GM08714 (cell line): ENCODE measurements around the gene FAXDC2.
"Not testable (repeated sequence)": the region's sequence is repeated elsewhere in the genome, so short reads cannot be mapped to it uniquely, and the experiment has no call there.

ENCODE experiments used
- H3K4me3 ChIP-seq: fragments of 200-500 bp; sonication (Bioruptor generic); 2 replicates; pipeline ENCODE4 v1.5.1; 2014; ENCODE audit warnings: mild to moderate bottlenecking, low read length, inconsistent platforms
- ZNF274 ChIP-seq: IDR thresholded peaks from 2 replicates; pipeline ENCODE4 v1.6.1; 2012; ENCODE audit warnings: mild to moderate bottlenecking, low read depth, low read length

The FAXDC2 gene

DNA sequence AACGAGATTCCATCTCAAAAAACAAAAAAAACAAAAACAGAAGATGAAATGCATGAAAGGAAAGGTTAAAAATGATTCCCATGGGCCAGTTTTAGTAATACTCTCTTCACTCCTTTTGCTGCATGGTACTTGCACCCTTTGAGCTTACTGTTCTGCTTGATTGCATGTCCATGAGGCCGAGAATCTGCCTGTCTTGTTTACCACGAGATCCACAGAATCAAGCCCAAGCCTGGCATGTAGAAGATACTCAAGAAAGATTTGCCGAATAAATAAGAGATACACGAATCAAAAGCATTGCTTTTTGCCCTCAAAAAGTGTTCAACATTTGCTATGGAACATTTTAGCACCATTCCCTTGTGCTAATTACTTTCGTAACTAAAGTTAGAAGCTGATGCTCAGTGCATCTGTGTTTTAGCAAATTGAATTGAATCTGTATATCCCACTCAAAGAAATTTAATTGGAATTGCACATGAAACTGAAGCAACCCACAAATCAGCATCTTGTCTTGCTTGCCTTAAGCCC lies 1.1 kb downstream of the FAXDC2 start:
- no peak overlapping the region for H3K4me3 ChIP-seq
- no peak for TF ChIP-seq ZNF274

DNA sequence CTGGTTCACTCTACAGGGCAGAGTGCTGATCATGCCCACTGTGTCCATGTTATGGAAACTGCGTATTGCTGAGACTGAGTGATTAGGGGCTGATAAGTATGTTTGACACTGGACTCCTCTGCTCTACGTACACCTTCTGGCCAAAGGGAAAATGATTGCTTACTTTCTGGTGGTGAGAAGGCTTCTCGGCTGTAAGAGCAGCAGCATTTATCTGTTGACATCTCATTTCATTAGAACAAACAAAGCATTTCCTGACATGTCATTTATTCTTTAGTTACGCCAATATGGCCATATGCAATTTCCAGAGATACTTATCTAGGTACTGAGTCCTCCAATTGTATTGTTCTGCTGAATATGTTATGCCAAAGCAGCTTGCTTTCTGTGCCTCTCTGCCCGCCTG lies 5.6 kb downstream of the FAXDC2 start:
- H3K4me3 ChIP-seq = no peak overlapping the region
- no peak for TF ChIP-seq ZNF274

DNA sequence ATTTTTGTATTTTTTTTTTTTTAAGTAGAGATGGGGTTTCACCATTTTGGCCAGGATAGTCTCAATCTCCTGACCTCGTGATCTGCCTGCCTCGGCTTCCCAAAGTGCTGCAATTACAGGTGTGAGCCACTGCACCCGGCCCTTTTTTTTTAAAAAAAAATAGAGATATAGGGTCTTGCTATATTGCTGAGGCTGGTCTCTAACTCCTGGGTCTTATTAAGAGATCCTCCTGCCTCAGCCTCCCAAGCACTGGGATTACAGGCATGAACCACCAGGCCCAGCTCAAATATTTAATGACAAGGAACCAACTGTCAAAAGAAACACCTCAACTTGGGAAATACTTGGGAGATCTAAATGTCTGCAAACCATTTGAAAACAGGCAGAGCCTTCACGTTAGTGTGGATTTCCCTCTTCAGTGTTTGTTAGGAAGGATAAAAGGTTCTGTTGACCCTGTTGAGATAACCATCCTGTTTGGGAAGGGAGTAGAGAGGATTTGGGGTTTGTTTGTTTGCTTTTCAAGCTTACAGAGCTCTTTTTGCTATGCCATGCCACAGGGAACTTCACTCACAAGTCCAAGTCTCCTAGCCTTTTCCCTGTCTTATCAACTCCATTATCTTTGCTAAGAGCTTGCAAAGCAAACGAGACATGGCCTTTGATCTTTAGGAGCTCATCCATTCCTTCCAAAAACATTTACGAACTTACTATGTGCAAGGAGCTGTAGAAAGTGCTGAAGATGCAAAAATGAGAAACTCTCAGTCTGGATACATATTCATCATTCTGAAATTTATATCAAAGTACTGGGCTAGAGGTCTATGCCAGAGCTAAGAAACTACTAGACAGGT lies 7.5 kb downstream of the FAXDC2 start:
- TF ChIP-seq ZNF274 = no peak

DNA sequence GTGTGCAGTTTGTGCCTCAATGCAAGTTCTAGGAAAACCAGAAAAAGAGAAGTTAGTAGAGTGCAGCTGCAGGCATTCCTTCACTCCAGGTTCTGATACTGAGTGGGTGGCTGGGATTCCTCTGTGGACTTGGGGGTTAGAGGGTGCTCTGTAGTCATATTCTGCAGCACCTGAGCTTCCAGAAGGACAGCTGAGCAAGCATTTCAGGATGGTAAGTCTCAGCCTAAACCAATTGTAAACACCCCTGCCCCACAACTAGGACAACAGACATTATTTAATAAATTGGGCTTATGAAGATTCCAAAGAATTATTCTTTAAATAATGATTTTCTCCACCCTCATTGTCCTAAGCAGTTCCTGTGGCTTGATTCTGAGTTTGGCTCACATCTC lies 9.1 kb downstream of the FAXDC2 start:
- H3K4me3 ChIP-seq = no peak overlapping the region
- TF ChIP-seq ZNF274 = no peak

More for the DNA sequence above, 7.5 kb downstream of the FAXDC2 start:
- no peak overlapping the region for H3K4me3 ChIP-seq

DNA sequence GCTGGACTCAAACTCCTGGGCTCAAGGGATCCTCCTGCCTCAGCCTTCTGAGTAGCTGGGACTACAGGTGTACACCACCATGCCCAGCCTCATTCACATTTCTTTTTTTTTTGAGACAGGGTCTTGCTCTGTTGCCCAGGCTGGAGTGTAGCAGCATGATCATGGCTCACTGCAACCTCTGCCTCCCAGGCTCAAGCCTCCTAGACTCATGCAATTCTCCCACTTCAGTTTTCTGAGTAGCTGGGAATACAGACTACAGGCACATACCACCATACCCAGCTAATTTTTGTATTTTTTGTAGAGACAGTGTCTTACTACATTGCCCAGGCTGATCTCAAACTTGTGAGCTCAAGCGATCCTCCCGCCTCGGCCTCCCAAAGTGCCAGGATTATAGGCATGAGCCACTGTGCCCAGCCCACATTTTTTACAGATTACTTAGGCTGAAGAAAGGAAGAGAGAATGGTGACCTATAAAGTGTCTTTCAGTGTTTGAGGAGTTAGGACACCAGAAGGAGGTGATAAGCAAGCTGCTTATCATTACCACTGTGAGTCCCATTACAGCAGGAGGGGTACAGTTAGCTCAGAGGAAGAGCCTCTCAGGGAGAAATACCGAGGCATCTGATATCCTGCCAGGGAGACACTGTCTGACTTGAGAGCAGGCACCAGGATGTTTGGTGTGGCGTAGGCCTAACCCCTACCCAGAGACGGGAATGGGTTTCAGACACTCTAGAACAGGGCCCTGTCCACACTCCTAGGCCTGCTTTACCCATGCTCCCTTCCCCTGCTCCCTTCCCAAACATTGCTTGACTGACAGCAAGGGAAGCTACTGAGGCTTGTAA lies 9.7 kb downstream of the FAXDC2 start:
- TF ChIP-seq ZNF274 = no peak
- H3K4me3 ChIP-seq = no peak overlapping the region

DNA sequence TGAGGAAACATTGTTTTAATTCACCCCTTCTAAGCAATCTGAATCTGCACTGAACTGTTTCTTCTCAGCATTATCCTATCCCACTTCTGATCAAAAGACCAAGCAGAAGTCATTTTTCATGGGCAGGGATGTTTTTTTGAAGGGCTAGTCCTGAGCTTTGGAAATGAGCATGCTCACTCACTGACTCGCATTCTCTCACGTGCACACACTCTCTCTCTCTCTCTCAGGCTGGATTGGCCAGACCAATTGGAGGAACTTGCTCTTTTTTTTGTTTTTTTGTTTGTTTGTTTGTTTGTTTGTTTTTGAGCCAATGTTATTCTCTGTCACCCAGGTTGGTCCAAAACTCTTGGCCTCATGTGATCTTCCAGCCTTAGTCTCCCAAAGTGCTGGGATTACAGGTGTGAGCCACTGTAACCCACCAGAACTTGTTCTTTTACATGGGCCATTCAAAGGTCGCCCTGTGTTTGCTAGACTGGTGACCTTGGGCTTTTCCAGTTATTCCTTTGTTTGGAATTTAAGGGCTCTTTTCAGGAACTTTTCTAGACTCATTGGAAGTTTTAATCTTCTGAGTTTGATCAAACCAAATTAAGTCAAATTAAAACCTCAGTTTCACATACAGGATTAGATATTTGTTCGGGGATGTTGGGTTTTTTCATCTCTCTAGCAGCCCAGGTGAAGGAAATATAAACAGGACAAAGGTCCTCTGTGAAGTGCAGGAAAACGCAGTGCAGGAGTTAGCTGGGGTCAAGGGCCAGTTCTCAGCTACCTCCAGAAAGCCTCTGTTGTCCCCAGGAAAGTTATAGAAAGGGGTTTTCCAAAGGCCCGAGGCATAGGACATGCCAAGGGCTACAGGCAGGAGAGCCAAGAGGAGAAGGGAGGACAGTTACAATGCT lies 13.1 kb downstream of the FAXDC2 start:
- H3K4me3 ChIP-seq = no peak overlapping the region
- no peak for TF ChIP-seq ZNF274

DNA sequence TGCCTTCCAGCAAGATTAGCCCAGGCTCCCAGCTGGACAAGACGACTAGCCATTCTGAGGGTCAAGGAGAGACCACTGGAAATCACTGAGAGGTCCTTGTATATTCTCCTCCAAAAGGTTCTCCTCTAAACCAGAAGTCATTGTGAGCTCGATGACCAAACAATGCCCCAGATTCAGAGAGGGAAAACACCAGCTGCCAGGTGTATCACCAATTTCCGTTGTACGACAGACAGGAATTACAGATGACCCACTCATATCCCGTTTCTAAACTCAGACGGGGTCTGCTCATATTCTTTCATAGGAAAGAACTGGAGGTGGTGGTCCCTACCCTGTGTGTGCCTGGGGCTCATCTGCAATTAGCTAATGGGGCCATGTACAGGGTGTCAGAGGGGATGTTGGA lies 14.2 kb downstream of the FAXDC2 start:
- H3K4me3 ChIP-seq = no peak overlapping the region
- no peak for TF ChIP-seq ZNF274

DNA sequence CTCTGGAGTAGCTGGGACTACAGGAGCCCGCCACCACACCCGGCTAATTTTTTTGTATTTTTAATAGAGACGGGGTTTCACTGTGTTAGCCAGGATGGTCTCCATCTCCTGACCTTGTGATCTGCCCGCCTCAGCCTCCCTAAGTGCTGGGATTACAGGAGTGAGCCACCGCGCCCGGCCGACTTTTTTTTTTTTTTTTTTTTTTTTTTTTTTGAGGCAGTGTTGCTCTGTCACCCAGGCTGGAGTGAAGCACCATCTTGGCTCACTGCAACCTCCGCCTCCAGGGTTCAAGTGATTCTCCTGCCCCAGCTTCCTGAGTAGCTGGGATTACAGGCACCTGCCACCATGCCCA lies 14.7 kb downstream of the FAXDC2 start:
- H3K4me3 ChIP-seq = not testable (repeated sequence)

DNA sequence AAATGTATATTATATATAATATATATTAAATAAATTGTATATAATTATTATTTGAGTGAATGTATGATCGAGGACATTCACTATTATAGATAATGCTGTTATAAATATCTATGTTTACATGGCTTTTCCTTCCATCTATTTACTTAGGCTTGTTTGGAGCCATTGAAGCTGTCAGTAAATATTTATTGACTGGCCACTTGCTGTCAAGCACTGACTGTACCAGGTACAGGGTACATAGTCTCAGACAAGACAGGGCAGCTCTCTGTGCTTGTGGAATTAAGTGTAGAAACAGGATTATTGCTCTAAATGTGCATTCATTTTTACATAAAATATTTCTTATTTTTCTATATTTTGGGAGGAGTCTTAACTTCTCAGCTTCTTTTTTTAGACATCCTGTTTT lies 16.4 kb downstream of the FAXDC2 start:
- no peak for TF ChIP-seq ZNF274
- no peak overlapping the region for H3K4me3 ChIP-seq

DNA sequence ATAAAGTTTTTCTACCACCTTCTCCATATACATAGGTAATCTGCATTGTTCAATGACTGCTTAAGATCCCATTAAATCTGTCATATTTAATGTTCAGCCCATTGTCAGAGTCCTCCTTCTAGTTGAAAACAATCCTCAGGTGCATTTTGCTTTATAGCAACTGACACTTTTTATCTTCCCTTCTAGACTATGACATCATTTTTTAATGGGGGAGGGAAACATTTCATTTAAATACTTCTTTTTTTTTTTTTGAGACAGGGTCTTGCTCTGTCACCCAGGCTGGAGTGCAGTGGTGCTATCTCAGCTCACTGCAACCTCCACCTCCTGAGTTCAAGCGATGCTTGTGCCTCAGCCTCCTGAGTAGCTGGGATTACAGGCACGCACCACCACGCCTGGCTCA lies 17.6 kb downstream of the FAXDC2 start:
- H3K4me3 ChIP-seq = not testable (repeated sequence)

DNA sequence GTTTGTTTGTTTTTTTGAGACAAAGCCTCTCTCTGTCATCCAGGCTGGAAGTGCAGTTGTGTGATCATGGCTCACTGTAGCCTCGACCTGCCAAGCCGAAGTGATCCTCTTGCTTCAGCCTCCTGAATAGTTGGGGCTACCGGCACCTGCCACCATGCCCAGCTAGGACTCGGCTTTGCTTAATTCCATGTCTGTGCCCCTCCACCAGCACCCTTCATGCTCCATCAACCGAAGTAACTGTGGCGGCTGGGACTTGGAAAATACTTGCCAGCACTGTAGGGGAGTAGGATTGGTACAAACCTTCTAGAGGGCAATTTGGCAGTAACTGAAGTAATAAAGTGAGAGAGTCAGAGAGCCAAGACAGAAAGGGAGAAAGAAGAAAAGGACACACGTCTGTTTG lies 19.0 kb downstream of the FAXDC2 start:
- no peak overlapping the region for H3K4me3 ChIP-seq
- no peak for TF ChIP-seq ZNF274

DNA sequence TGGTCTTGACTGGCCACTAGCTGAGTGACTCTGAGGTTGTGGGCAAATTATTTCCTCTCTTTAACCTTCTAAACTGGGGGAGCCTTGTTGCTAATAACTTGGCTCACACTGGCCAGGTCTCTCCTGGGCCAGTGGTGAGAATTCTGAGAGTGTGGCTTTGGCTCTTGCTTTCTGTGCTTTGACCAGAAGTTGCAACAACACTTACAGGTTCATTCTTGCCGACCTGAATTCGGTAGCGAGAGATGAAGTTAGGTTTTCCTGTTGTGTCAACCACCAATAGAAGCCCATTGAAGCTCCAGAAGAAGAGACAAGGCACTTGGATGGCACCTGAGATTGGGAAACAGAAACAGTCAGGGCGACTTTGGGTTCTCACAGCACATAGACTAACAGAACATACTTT lies 19.8 kb downstream of the FAXDC2 start:
- no peak overlapping the region for H3K4me3 ChIP-seq
- TF ChIP-seq ZNF274 = no peak

DNA sequence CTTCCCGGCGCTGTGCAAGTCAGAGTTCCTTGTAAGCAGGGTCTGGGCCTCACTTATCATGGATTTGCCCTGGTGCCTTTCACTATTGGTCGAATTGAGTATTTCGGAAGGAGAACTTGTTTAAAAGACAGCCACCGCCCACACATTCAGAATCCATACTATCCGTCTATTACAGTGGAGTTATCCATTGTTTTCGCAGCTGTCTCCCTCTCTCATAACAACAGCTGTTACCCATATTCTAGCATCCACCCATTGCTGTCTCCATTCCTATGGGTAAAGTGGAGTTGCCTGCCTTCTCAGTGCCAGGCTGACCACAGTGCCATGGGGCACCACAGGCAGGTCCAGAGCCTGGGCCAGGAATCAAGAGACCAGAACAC lies 20.2 kb downstream of the FAXDC2 start:
- no peak for TF ChIP-seq ZNF274

DNA sequence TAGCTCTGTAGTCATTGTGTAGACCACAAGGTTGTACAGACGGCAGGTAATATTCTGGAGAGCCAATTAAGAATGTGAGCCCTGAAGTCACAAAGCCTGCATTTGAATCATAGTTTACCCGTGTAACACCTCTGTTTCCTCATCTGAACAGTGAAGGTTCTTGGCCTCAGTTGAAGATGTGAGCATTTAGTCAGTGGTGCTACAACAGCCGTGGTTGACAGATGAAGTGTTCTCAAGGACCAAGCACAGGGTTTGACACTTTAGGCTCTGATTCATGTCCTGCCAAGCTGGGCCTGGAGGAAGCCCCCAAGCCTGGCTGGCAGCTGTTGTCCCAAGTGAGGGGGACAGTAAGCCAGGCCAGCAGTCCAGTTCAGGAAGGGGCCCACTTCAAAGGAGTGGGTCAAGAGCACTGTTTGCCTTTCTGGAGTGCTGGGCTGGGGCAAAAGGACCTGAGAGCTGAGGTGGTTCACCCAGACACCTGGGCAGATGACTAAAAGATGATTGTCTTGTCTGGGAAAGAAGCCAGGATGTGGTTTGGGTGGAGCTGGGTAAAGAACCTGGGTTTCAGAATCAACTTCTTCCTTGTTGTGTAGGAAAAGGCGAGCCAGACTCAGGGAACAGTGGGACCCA lies 20.7 kb downstream of the FAXDC2 start:
- no peak overlapping the region for H3K4me3 ChIP-seq
- no peak for TF ChIP-seq ZNF274

More for the DNA sequence above, 20.2 kb downstream of the FAXDC2 start:
- H3K4me3 ChIP-seq = no peak overlapping the region
